Brain microvascular endothelial cell (primary cell): ENCODE results near the gene ORAI2.
A peak's percentile ranks its signal among the peaks of the same experiment; 100 is the strongest.

Experiments used
- DNase-seq: peaks from one replicate; pipeline ENCODE4 v3.0.0-alpha.2; 2020
- H3K27ac ChIP-seq: fragments of 250-450 bp; sonication (Bioruptor Pico); 2 replicates; pipeline ENCODE4 v1.5.1; 2020; ENCODE audit warnings: mild to moderate bottlenecking, moderate library complexity
- H3K27me3 ChIP-seq: fragments of 250-450 bp; sonication (Bioruptor Pico); replicated peaks from 2 replicates; pipeline ENCODE4 v1.5.1; 2020; ENCODE audit warnings: mild to moderate bottlenecking
- H3K36me3 ChIP-seq: fragments of 250-450 bp; sonication (Bioruptor Pico); replicated peaks from 2 replicates; pipeline ENCODE4 v1.5.1; 2020; ENCODE audit warnings: mild to moderate bottlenecking
- H3K4me3 ChIP-seq: 2 replicates; pipeline ENCODE4 v1.5.1; 2011; ENCODE audit warnings: low read depth, mild to moderate bottlenecking, control low read depth, low read length, moderate library complexity
- in situ Hi-C: cut with HindIII; loops from 2 replicates; pipeline ENCODE4 v1.10.0; 2017; ENCODE audit warnings: low sequenced_read_pairs, low pct_ligation_motif_present
- TF ChIP-seq, protein P1 (sequence below): IDR thresholded peaks from 2 replicates; pipeline ENCODE4 v1.5.1; 2011; ENCODE audit warnings: low read depth, mild to moderate bottlenecking, moderate library complexity, low read length, control low read depth, inconsistent platforms; ENCODE audit errors: missing control alignments

The ORAI2 gene

DNA sequence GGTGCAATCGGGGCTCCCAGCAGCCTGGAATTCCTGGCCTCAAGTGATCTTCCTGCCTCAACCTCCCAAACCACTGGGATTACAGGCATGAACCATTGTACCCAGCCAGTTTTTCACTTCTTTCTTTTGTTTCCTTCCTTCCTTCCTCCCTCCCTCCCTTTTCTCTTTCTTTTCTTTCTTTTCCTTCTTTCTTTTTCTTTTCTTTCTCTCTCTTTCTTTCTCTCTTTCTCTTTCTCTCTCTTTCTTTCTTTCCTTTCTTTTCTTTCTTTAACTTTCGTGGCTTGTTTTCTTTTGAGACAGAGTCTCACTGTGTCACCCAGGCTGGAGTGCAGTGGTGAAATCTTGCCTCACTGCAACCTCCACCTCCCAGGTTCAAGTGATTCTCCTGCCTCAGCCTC, 12.3 kb downstream of the ORAI2 start:
- Histone ChIP-seq H3K27ac (no peak overlapping the region), H3K36me3 (peaks cover 26% of the 10 kb centered on the region), H3K27me3 (no peaks in the 10 kb centered on the region), H3K4me3 (no peak overlapping the region)
- DNase-seq, result no peak
- TF ChIP-seq, protein P1, sequence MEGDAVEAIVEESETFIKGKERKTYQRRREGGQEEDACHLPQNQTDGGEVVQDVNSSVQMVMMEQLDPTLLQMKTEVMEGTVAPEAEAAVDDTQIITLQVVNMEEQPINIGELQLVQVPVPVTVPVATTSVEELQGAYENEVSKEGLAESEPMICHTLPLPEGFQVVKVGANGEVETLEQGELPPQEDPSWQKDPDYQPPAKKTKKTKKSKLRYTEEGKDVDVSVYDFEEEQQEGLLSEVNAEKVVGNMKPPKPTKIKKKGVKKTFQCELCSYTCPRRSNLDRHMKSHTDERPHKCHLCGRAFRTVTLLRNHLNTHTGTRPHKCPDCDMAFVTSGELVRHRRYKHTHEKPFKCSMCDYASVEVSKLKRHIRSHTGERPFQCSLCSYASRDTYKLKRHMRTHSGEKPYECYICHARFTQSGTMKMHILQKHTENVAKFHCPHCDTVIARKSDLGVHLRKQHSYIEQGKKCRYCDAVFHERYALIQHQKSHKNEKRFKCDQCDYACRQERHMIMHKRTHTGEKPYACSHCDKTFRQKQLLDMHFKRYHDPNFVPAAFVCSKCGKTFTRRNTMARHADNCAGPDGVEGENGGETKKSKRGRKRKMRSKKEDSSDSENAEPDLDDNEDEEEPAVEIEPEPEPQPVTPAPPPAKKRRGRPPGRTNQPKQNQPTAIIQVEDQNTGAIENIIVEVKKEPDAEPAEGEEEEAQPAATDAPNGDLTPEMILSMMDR, result no peak
- in situ Hi-C loops, result no loop called here

DNA sequence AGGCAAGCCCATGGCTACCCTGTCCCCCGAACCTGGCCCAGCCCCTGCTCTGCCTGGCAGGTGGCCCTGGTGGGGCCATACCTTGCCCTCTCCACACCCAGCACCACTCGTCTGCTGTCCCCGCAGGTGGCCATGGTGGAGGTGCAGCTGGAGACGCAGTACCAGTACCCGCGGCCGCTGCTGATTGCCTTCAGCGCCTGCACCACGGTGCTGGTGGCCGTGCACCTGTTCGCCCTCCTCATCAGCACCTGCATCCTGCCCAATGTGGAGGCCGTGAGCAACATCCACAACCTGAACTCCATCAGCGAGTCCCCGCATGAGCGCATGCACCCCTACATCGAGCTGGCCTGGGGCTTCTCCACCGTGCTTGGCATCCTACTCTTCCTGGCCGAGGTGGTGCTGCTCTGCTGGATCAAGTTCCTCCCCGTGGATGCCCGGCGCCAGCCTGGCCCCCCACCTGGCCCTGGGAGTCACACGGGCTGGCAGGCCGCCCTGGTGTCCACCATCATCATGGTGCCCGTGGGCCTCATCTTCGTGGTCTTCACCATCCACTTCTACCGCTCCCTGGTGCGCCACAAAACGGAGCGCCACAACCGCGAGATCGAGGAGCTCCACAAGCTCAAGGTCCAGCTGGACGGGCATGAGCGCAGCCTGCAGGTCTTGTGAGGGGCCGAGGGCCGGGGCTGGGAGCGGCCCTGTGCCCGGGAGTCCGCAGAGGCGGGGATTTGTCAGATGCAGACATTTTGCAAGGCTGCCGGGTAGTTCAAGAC, 13.2 kb downstream of the ORAI2 start:
- Histone ChIP-seq H3K27me3 (no peaks in the 10 kb centered on the region), H3K27ac (no peak overlapping the region), H3K4me3 (no peak overlapping the region), H3K36me3 (peaks cover 26% of the 10 kb centered on the region)
- in situ Hi-C loops, result no loop called here
- DNase-seq, result no peak
- TF ChIP-seq, protein P1, result no peak

DNA sequence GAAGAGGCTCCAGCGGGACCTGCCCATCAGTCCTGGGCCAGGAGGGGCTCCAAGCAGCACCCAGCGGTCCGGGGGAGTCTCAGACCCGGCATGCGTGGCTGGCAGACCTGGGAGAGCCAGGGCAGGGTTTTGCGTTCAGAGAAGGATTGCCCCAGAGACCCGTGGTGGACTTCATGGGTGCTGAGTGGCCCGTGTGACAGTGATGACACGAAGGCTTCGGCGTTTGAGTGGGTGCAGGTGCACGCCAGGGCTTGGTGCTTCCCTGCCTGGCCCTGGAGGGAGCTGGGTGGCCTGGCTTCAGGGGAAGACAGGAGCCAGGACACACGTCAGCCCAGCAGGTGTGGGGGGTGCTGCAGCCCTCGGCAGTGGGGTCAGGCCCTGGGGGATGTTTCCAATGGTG, 13.9 kb downstream of the ORAI2 start:
- peaks cover 18% of the 10 kb centered on the region for H3K36me3 ChIP-seq
- H3K27ac ChIP-seq, result no peak overlapping the region

DNA sequence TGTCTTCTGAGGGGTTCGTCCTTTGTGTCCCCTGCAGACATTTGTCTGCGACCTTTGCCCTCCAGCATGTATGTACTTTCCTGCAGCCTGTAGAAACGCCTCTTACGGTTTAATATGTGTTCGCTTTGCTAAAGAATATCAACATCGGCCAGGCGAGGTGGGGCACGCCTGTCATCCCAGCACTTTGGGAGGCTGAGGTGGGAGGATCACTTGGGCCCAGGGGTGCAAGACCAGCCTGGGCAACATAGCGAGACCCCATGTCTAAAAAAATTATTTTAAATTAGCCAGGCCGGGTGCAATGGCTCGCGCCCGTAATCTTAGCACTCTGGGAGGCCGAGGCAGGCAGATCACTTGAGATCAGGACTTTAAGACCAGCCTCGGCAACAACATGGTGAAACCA, 15.8 kb downstream of the ORAI2 start:
- peaks cover 16% of the 10 kb centered on the region for H3K36me3 ChIP-seq
- in situ Hi-C loops, result no loop called here
- no peak for DNase-seq

More for the DNA sequence above, 13.9 kb downstream of the ORAI2 start:
- DNase-seq, result no peak
- Histone ChIP-seq H3K4me3 (no peak overlapping the region), H3K27me3 (no peaks in the 10 kb centered on the region)
- TF ChIP-seq, protein P1, result no peak
- in situ Hi-C loops, result no loop called here

DNA sequence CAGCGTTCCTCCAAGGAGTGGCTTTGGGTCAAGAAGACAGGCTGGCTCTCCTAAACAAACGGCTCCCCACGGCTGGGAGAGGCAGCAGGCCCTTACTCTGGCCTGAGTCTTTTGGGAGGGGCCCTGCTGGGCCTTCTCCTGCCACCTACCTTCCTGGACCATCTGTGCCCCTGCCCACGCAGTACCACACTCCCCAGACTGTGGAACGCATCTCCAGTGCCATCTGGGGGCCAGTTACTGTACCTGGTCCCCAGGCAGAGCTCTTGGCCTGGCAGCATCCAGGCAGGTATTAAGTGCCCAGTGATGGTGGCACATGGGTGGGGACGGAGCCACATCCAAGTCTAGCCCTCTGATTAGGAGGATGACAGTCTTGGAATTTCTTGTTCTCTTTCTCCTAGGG, 16.9 kb downstream of the ORAI2 start:
- in situ Hi-C loops, result no loop called here
- Histone ChIP-seq H3K27ac (no peak overlapping the region), H3K36me3 (peaks cover 13% of the 10 kb centered on the region), H3K4me3 (no peak overlapping the region), H3K27me3 (no peaks in the 10 kb centered on the region)
- TF ChIP-seq, protein P1, result peak; percentile 37
- DNase-seq, result no peak

More for the DNA sequence above, 15.8 kb downstream of the ORAI2 start:
- Histone ChIP-seq H3K27me3 (no peaks in the 10 kb centered on the region), H3K4me3 (no peak overlapping the region), H3K27ac (no peak overlapping the region)
- TF ChIP-seq, protein P1, result no peak
